ENCODE data around the gene ETFRF1.

ETFRF1 gene

GRCh38 chr12:25151476-25151875, 43.6 kb upstream of the ETFRF1 start (continued):
- TF ChIP-seq TRIM28 (IDR thresholded peaks at IDR 0.05; ENCODE audit: borderline replicate concordance, low read length) (0 out of 2 replicates have a peak, but pooled peaks have one; percentile 45), ZNF629 (tag by site-specific recombination; IDR thresholded peaks at IDR 0.05) (peak; percentile 47; the same call in 1 of the 2 replicates), ZNF624 (tag by site-specific recombination; IDR thresholded peaks at IDR 0.05) (no peak), ZNF354C (tag by site-specific recombination; IDR thresholded peaks at IDR 0.05; ENCODE audit: borderline replicate concordance, low read depth) (no peak), ZNF26 (tag by site-specific recombination; IDR thresholded peaks at IDR 0.05) (no peak)

- Histone ChIP-seq H3K36me3 (ENCODE audit: control insufficient read depth in 2 of 2, insufficient read depth in 1 of 2, low read length in 2 of 2) (no peaks in the 10 kb centered on the region), H3K4me1 (ENCODE audit: control insufficient read depth, insufficient read depth, low read length) (no peaks in the 10 kb centered on the region), H3K9me3 (ENCODE audit: control insufficient read depth, insufficient read depth, low read depth, low read length) (no peaks in the 10 kb centered on the region), H3K4me3 (ENCODE audit: low read depth, low read length) (no peak overlapping the region), H3K27ac (ENCODE audit: extremely low read depth, low read depth, low read length) (no peak overlapping the region)
- no peak for TF ChIP-seq ZNF133 (tag by site-specific recombination; IDR thresholded peaks at IDR 0.05)
- no peak for TF ChIP-seq ZNF776 (tag by site-specific recombination; IDR thresholded peaks at IDR 0.05; ENCODE audit: borderline replicate concordance)
- no peak for TF ChIP-seq ZNF560 (tag by site-specific recombination; IDR thresholded peaks at IDR 0.05; ENCODE audit: borderline replicate concordance)
- TF ChIP-seq INSM2 (tag by site-specific recombination; IDR thresholded peaks at IDR 0.05), result no peak
- no peak for TF ChIP-seq ZNF37A (tag by site-specific recombination; IDR thresholded peaks at IDR 0.05)
- no peak for TF ChIP-seq SETDB1 (IDR thresholded peaks at IDR 0.05; ENCODE audit: insufficient read length, low read length)
- no peak for TF ChIP-seq ZNF449 (tag by site-specific recombination; IDR thresholded peaks at IDR 0.05)
- POLR2A ChIA-PET, result no interaction called here
- CTCF ChIA-PET, result interaction anchor here (0.6 to 5.8 kb wide), 6 partner anchors 21 to 247 kb away, joined by 3 to 28 read pairs (median 4); no protein-coding TSS in a partner anchor
Observed at GRCh38 chr12:25152055-25152454, 43.0 kb upstream of the ETFRF1 start.

DNA sequence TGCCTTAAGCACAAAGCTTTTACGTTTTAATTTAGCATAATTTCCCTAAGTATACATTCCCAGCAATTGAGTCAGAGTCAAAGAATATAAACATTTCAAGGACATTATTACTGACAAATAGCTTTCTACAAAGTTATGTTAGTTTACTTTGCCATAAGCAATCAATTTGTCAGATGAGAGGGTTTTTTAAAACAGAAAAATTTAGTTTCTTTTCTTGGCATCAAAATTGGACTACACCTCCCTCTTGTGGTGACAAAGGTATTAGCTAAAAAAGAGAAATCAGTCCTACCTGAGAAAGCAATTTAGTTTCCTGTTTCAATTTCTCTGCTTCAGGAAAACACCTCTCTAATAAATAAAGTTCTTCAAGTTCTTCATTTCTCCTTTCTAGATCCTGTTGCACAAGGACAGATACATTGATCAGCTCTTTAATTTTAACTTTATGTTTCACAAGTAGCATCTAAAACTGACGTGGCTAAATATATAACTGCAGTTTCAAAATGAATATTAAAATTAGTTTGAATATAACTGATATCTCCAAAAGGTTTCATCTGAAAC, 39.9 kb upstream of the ETFRF1 start:
- Histone ChIP-seq H3K4me3 (ENCODE audit: low read depth, low read length) (no peak overlapping the region), H3K9me3 (ENCODE audit: control insufficient read depth, insufficient read depth, low read depth, low read length) (no peaks in the 10 kb centered on the region), H3K36me3 (ENCODE audit: control insufficient read depth in 2 of 2, insufficient read depth in 1 of 2, low read length in 2 of 2) (no peaks in the 10 kb centered on the region), H3K4me1 (ENCODE audit: control insufficient read depth, insufficient read depth, low read length) (no peaks in the 10 kb centered on the region), H3K27ac (ENCODE audit: extremely low read depth, low read depth, low read length) (no peak overlapping the region)
- peak; percentile 54 for TF ChIP-seq ZNF654 (tag by site-specific recombination; IDR thresholded peaks at IDR 0.05; ENCODE audit: low read depth)
- TF ChIP-seq ZNF639 (tag by site-specific recombination; IDR thresholded peaks at IDR 0.05), result no peak
- TF ChIP-seq ZNF140 (tag by site-specific recombination; IDR thresholded peaks at IDR 0.05), result no peak
- TF ChIP-seq, protein P1, sequence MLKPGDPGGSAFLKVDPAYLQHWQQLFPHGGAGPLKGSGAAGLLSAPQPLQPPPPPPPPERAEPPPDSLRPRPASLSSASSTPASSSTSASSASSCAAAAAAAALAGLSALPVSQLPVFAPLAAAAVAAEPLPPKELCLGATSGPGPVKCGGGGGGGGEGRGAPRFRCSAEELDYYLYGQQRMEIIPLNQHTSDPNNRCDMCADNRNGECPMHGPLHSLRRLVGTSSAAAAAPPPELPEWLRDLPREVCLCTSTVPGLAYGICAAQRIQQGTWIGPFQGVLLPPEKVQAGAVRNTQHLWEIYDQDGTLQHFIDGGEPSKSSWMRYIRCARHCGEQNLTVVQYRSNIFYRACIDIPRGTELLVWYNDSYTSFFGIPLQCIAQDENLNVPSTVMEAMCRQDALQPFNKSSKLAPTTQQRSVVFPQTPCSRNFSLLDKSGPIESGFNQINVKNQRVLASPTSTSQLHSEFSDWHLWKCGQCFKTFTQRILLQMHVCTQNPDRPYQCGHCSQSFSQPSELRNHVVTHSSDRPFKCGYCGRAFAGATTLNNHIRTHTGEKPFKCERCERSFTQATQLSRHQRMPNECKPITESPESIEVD (tag by site-specific recombination; IDR thresholded peaks at IDR 0.05), result 0 out of 2 replicates have a peak, but pooled peaks have one; percentile 15
- TF ChIP-seq PRDM1 (tag by site-specific recombination; IDR thresholded peaks at IDR 0.05), result peak; percentile 73
- POLR2A ChIA-PET, result interaction anchor here (1.3 kb wide), 1 partner anchor 40 kb away, joined by 7 read pairs; the partner anchor contains the start of genes DNAI7 and ETFRF1
- CTCF ChIA-PET, result interaction anchor here (0.6 to 5.8 kb wide), 22 partner anchors 8 to 961 kb away, joined by 3 to 28 read pairs (median 4); no protein-coding TSS in a partner anchor
